GM10266 (cell line): ENCODE results near the gene GSTA1.
"Not testable (repeated sequence)": the region's sequence is repeated elsewhere in the genome, so short reads cannot be mapped to it uniquely, and the experiment has no call there.

ENCODE experiments used
- DNase-seq: peaks from one replicate; pipeline ENCODE4 v3.0.0; 2012; ENCODE audit errors: extremely low spot score
- TF ChIP-seq, protein P1 (sequence below): IDR thresholded peaks from 2 replicates; pipeline ENCODE4 v1.5.1; 2012; ENCODE audit warnings: mild to moderate bottlenecking, low read depth; ENCODE audit not compliant: control insufficient read depth, insufficient read depth; ENCODE audit errors: missing control alignments

Gene GSTA1

DNA sequence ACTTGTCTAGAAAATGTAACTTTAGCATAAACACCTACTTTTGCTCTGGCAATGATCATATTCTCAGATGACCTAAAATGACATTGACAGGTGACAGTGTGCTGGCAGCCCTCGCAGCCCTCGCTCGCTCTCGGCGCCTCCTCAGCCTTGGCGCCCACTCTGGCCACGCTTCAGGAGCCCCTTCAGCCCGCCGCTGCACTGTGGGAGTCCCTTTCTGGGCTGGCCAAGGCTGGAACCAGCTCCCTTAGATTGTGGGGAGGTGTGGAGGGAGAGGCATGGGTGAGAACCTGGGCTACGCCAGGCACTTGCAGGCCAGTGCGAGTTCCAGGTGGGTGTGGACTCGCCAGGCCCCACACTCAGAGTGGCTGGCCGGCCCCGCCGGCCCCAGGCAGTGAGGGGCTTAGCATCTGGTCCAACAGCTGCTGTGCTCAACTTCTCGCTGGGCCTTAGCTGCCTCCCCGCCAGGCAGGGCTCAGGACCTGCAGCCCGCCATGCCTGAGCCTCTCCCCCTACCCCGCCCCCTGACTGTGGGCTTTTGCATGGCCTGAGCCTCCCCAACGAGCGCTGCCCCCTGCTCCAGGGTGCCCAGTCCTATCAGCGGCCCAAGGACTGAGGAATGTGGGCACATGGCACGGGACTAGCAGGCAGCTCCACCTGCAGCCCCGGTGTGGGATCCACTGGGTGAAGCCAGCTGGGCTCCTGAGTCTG is 17.2 kb downstream of the GSTA1 start:
- DNase-seq = no peak
- TF ChIP-seq, protein P1, sequence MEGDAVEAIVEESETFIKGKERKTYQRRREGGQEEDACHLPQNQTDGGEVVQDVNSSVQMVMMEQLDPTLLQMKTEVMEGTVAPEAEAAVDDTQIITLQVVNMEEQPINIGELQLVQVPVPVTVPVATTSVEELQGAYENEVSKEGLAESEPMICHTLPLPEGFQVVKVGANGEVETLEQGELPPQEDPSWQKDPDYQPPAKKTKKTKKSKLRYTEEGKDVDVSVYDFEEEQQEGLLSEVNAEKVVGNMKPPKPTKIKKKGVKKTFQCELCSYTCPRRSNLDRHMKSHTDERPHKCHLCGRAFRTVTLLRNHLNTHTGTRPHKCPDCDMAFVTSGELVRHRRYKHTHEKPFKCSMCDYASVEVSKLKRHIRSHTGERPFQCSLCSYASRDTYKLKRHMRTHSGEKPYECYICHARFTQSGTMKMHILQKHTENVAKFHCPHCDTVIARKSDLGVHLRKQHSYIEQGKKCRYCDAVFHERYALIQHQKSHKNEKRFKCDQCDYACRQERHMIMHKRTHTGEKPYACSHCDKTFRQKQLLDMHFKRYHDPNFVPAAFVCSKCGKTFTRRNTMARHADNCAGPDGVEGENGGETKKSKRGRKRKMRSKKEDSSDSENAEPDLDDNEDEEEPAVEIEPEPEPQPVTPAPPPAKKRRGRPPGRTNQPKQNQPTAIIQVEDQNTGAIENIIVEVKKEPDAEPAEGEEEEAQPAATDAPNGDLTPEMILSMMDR = no peak

DNA sequence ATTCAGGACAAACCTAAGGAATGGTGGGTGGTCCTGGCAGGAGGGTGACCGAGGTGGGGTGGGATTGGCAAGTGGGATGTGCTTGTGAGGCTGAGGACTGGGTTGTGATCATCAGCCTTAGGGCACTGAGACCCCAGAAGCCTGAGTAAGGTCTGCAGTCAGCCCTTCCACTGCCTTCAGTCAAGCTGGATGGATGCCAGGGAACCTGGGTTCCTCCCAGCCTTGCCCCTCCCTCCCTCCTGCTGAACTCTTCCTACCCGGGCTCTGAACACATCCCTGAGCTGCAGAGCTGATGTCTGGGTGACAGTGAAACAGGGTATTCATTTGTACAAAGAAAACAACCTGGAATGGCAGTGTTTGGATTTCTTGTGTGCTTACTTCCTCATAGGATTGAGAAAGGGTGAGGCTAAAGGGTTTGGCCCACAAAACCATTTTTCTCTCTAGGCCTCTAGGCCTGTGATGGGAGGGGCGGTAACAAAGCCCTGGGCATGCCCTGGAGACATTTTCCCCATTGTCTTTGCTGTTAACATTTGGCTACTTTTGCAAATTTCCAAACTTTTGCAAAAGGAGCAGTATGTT is 20.8 kb downstream of the GSTA1 start:
- not testable (repeated sequence) for DNase-seq

- not testable (repeated sequence) for DNase-seq
Measured at GRCh38 chr6:52782209-52782608, 21.4 kb downstream of the GSTA1 start.

GRCh38 chr6:52779237-52779636 is 24.4 kb downstream of the GSTA1 start:
- TF ChIP-seq, protein P1 = no peak
- no peak for DNase-seq

DNA sequence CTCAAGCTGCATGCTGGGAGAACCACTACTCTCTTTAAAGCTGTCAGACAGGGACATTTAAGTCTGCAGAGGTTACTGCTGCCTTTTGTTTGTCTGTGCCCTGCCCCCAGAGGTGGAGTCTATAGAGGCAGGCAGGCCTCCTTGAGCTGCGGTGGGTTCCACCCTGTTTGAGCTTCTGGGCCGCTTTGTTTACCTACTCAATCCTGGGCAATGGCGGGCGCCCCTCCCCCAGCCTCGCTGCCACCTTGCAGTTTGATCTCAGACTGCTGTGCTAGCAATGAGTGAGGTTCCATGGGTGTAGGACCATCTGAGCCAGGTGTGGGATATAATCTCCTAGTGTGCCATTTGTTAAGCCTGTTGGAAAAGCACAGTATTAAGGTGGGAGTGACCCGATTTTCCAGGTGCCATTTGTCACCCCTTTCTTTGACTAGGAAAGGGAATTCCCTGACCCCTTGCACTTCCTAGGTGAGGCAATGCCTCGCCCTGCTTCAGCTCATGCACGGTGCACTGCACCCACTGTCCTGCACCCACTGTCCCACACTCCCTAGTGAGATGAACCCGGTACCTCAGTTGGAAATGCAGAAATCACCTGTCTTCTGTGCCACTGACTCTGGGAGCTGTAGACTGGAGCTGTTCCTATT is 26.8 kb downstream of the GSTA1 start:
- DNase-seq = not testable (repeated sequence)

- DNase-seq = not testable (repeated sequence)
Measured at GRCh38 chr6:52769399-52769798, 34.2 kb downstream of the GSTA1 start.

DNA sequence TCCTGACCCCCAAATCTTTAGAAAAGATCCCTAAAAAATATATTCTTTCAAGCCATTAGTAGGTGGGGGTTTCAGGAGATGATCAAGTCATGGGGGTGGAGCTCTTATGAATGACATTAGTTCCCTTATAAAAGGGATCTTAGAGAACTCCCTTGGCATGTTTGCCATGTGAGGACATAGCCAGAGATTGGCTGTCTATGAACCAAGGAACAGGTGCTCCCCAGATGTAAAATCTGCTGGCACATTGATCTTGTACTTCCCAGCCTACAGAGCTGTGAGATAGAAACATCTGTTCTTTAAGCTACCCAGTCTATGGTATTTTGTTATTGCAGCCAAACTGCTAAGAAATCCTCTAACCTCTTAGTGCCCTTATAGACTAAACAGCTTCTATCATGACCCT is 36.0 kb downstream of the GSTA1 start:
- DNase-seq = not testable (repeated sequence)

- not testable (repeated sequence) for DNase-seq
Measured at GRCh38 chr6:52763322-52763916, 40.2 kb downstream of the GSTA1 start, which contains the start of gene GSTA2. GSTA2 (minus strand) TSS chr6:52763475; CDS start chr6:52757947, 5,528 bp downstream.

DNA sequence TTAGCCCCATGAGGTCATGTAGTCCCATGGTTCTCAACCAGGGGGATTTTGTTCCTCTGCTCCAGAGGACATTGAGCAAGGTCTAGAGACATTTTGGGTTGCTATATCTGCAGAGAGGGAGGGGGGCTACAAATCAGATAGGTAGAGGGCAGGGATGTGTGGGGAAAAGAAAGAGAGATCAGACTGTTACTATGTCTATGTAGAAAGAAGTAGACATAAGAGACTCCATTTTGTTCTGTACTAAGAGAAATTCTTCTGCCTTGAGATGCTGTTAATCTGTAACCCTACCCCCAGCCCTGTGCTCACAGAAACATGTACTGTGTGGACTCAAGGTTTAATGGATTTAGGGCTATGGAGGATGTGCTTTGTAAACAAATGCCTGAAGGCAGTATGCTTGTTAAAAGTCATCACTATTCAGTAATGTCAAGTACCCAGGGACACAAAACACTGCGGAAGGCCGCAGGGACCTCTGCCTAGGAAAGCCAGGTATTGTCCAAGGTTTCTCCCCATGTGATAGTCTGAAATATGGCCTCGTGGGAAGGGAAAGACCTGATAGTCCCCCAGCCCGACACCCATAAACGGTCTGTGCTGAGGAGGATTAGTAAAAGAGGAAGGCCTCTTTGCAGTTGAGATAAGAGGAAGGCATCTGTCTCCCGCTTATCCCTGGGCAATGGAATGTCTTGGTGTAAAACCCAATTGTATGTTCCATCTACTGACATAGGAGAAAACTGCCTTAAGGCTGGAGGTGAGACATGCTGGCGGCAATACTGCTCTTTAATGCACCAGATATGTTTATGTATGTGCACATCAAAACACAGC is 41.7 kb downstream of the GSTA1 start:
- not testable (repeated sequence) for DNase-seq

- TF ChIP-seq, protein P1 = no peak
- no peak for DNase-seq
Measured at GRCh38 chr6:52760105-52760765, 43.4 kb downstream of the GSTA1 start.
